Hematopoietic multipotent progenitor cell treated with erythropoietin and hydrocortisone succinate and interleukin-3 and kit ligand, for 4 days (in vitro differentiated cells): ENCODE measurements around the gene ATG3.
"Not testable (repeated sequence)": the region's sequence is repeated elsewhere in the genome, so short reads cannot be mapped to it uniquely, and the experiment has no call there.

Source experiments
- DNase-seq: peaks from one replicate; pipeline ENCODE4 v3.0.0-alpha.2; 2015

Gene ATG3

GRCh38 chr3:112497897-112498548 lies 63.7 kb downstream of the ATG3 start:
- no peak for DNase-seq

DNA sequence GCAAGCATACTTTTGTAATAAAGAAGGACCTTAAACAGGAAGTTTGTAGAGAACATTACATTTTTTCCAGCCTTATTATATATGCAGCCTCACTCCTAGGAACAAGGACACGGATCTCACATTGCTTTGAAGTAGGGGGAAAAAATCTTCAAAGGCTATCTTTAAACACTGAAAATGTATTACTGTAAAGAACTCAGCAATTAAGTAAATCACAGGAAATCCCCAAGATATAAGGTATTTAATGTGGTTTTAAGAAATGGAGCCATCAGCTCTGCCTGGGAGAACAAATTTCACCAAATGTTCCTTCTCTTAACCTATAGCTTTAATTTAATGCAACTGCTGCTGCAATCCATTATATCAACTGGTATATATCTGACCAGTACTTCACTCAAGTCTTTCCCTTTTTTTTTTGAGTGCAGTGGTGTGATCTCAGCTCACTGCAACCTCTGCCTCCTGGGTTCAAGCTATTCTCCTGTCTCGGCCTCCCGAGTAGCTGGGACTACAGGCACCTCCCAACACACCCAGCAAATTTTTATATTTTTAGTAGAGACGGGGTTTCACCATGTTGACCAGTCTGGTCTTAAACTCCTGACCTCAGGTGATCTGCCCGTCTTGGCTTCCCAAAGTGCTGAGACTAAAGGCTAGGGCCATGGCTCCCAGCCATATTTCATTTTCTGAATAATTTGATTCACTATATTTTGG lies 65.2 kb downstream of the ATG3 start:
- no peak for DNase-seq

GRCh38 chr3:112494448-112494767 lies 67.4 kb downstream of the ATG3 start:
- DNase-seq = not testable (repeated sequence)

DNA sequence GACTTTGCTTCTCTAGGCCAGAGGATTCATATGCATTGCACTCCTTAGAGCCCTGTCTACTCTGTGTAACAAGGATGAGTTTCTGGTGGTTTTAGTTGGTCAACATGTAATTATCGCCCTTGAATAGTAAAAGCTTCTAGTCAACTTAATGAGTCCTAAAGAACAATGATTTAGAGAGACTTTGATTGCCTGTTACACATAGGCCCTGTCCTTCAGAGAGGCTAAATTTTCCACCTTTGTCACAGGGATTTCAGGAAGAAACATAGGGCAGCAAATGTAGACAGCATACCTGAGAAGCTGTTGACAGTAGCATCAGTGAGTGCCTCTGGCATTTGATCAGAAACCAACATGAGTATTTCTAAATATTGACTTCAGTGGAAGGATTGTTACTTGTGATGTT lies 69.6 kb downstream of the ATG3 start:
- DNase-seq = no peak

- no peak for DNase-seq
Measured at GRCh38 chr3:112491373-112491772, 70.4 kb downstream of the ATG3 start.

- DNase-seq = no peak
Measured at GRCh38 chr3:112489674-112490479, 71.9 kb downstream of the ATG3 start.

GRCh38 chr3:112486811-112487505 lies 74.8 kb downstream of the ATG3 start:
- DNase-seq = no peak

DNA sequence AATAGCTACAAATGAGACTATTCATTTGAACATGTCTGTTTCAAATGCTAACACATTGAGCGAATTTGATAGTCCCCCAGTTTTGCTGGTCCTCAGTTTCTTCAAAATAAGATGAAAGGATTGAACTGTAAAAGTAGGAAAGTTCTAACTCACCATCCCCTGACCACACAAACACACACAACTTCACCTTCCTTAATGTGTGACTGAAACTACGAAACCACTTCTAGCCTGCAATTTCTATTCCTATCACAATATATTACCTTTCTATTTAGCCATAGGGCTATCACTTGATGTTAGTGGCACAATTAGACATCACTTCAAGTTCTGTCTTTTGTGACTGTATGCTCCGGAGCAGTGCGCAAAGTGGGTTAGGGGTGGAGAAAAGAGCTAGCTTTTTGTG lies 77.4 kb downstream of the ATG3 start:
- no peak for DNase-seq

DNA sequence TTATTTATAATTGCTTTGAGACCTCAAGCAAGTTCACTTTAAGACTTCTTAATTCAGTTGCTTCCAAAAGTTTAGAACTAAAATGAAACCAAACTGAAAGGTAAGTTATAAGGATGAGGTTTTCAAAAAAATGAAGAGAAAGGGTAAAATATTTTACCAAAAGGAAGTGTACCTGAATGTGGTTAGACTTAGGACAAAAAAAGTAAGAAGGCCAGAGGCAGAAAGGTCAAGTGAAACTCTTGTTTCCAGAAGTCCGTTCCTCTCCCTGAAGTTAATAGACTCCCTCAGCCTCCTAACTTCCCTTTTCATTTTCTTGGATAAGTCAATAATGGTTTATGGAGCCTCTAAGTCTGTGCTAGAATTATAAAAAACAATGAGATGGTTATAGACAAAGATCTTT lies 79.1 kb downstream of the ATG3 start:
- DNase-seq = no peak
